Osteocyte (in vitro differentiated cells): ENCODE data around the gene SYNGR2. TPM values are rescaled to one million over a fixed set of nuclear protein-coding genes. Genes with fewer than 3 reads are reported as not detected.
A peak's percentile ranks its signal among the peaks of the same experiment; 100 is the strongest.

Experiments used
- DNase-seq: peaks from one replicate; pipeline ENCODE4 v3.0.0; 2021; ENCODE audit warnings: mixed read lengths; ENCODE audit not compliant: unreplicated experiment; ENCODE audit errors: extremely low spot score
- H3K27ac Mint-ChIP-seq: one replicate; pipeline ENCODE4 v1.8.0; 2021; ENCODE audit warnings: mild to moderate bottlenecking, mixed read lengths; ENCODE audit not compliant: unreplicated experiment
- H3K27me3 Mint-ChIP-seq: one replicate; pipeline ENCODE4 v1.8.0; 2021; ENCODE audit warnings: mixed read lengths; ENCODE audit not compliant: unreplicated experiment
- H3K36me3 Mint-ChIP-seq: one replicate; pipeline ENCODE4 v1.8.0; 2021; ENCODE audit warnings: mixed read lengths; ENCODE audit not compliant: unreplicated experiment
- H3K4me1 Mint-ChIP-seq: one replicate; pipeline ENCODE4 v1.8.0; 2021; ENCODE audit warnings: mixed read lengths; ENCODE audit not compliant: unreplicated experiment
- H3K4me3 Mint-ChIP-seq: one replicate; pipeline ENCODE4 v1.8.0; 2021; ENCODE audit warnings: mild to moderate bottlenecking, moderate library complexity, mixed read lengths; ENCODE audit not compliant: unreplicated experiment
- H3K9me3 Mint-ChIP-seq: one replicate; pipeline ENCODE4 v1.8.0; 2021; ENCODE audit warnings: mixed read lengths; ENCODE audit not compliant: unreplicated experiment
- total RNA-seq: library from RNA; stranded (reverse); gene quantifications from 2 replicates; pipeline ENCODE4 v1.2.1, GENCODE V29; 2021
- TF ChIP-seq, protein P1 (sequence below): fragments of 200-600 bp; sonication (generic); IDR thresholded peaks from 2 replicates; pipeline ENCODE4 v1.5.0; 2021; ENCODE audit warnings: antibody characterized with exemption, mild to moderate bottlenecking, moderate library complexity

Gene SYNGR2
- total RNA-seq, 1 donor from 2014 or later: 43.2 TPM

DNA sequence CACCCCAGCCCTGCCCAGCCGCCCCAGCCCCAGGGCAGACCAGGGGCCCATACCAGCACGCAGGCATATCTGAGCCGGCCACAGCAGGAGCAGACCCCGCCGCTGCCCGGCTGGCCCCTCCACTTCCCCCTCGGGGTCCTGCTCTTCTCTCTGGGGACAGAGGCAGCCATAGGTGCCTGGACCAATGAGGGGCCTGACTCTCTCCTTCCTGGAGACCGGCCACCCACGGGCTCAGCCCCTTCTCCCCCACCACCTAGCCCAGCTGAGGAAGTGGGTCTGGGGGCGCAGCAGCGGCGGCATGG, 43.6 kb upstream of the SYNGR2 start:
- Mint-ChIP-seq H3K4me3 (no peak overlapping the region), H3K36me3 (peaks cover 6% of the 10 kb centered on the region), H3K27ac (no peak overlapping the region), H3K9me3 (no peaks in the 10 kb centered on the region), H3K4me1 (peaks cover 26% of the 10 kb centered on the region), H3K27me3 (no peaks in the 10 kb centered on the region)
- TF ChIP-seq, protein P1, sequence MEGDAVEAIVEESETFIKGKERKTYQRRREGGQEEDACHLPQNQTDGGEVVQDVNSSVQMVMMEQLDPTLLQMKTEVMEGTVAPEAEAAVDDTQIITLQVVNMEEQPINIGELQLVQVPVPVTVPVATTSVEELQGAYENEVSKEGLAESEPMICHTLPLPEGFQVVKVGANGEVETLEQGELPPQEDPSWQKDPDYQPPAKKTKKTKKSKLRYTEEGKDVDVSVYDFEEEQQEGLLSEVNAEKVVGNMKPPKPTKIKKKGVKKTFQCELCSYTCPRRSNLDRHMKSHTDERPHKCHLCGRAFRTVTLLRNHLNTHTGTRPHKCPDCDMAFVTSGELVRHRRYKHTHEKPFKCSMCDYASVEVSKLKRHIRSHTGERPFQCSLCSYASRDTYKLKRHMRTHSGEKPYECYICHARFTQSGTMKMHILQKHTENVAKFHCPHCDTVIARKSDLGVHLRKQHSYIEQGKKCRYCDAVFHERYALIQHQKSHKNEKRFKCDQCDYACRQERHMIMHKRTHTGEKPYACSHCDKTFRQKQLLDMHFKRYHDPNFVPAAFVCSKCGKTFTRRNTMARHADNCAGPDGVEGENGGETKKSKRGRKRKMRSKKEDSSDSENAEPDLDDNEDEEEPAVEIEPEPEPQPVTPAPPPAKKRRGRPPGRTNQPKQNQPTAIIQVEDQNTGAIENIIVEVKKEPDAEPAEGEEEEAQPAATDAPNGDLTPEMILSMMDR: no peak
- DNase-seq: no peak

DNA sequence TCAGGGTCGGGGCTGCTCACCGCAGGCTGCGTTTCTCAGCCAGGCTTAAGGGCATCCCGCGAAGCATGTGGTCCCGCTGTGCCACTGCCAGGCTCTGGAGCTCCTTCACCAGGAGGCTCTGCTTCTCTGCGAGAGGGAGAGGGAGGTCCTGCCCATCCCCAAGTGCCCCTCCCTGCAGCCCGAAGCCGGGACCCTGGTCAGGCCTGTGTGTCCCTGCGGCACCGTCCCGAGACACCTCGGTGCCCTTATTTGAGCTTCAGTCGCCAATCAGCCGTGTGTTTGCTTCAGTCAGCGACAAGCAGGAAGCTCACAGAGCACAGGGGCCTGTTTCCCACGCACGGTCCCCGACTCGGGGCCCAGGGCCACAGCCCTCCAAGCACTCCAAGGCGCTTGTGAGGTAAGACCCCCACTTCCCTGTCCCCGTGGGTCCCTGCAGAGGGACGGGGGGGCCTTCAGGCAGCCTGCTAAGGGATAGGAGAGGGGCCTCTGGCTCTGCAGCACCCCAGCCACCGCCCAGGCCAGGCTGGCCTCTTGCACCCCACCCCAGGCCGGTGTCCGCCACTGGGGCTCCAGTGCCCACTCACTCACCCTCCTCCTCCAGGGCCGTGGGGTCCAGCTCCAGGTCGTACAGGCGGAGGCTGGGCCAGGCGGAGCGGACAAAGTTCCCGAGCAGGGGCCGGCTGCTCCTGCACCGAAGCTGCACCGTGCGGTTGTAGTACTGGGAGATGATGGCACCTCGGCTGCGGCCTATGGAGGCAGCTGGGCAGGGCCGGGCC, 43.1 kb upstream of the SYNGR2 start:
- DNase-seq: no peak
- Mint-ChIP-seq H3K36me3 (peaks cover 6% of the 10 kb centered on the region), H3K27me3 (no peaks in the 10 kb centered on the region), H3K27ac (no peak overlapping the region), H3K9me3 (no peaks in the 10 kb centered on the region), H3K4me3 (no peak overlapping the region), H3K4me1 (peaks cover 31% of the 10 kb centered on the region)
- TF ChIP-seq, protein P1: no peak

DNA sequence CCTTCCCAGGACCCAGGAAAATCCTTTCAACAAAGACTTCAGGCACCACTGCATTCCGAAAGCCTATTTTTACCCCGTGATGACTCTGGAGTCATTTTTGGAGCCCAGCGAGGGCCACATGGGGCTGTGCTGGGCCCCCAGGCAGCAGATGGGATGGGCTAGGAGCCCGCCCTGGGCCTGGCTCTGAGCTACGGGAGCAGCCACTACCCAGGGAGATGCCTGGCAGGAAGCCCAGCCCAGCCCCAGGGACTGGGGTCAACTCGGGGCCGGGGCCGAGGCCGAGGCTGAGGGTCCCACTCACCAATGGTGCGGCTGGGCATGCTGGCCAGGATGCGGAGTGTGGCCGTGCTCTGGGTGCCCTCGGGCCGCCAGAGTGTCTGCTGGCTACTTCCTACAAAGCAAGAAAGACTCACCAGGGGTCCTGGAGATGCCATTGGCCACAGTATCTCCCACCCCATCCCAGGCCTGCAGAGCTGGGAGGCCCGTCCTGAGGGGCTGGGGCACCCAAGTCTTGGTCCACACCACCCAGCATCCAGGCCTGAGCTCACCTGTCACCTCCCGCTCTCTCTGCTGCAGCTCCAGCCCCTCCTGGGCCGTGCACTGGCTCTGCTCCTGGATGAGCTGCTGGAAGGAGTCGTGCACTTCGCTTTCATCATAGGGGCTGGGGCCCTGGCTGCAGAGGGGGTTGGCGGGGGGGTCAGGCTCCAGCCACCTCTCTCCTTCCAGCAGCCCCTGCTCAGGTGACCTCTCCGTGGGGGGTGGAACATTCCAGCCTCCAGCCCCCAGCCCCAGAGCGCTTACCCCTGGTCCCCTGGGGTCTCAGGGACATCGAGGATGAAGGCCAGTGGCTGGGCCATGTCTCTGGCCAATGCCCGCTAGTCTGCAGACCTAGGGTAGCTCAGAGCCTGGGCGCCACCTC, 42.1 kb upstream of the SYNGR2 start:
- Mint-ChIP-seq H3K4me1 (peaks cover 36% of the 10 kb centered on the region), H3K9me3 (no peaks in the 10 kb centered on the region), H3K36me3 (peaks cover 6% of the 10 kb centered on the region), H3K4me3 (no peak overlapping the region), H3K27ac (peak overlapping the region; percentile 56), H3K27me3 (no peaks in the 10 kb centered on the region)
- TF ChIP-seq, protein P1: no peak
- DNase-seq: no peak

DNA sequence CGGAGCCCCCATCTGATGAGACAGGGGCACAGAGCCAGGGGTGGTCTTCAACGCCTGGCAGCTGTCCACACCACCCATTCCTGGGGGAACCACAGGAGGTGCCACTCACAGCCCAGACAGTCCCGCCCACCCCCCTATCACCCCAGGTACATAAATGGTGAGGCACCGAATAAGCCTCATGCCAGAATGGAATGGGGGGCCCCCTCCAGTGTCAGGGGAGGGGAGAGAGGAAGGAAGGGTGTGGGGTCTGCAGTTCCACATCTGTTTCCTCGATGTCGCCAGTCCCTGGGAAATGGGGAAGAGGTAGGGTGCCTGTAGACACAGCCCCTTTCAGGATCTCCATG, 41.5 kb upstream of the SYNGR2 start:
- Mint-ChIP-seq H3K27me3 (no peaks in the 10 kb centered on the region), H3K4me1 (peaks cover 36% of the 10 kb centered on the region), H3K4me3 (peak overlapping the region; percentile 81), H3K9me3 (no peaks in the 10 kb centered on the region), H3K36me3 (peaks cover 5% of the 10 kb centered on the region), H3K27ac (peak overlapping the region; percentile 66)
- TF ChIP-seq, protein P1: no peak
- no peak for DNase-seq

DNA sequence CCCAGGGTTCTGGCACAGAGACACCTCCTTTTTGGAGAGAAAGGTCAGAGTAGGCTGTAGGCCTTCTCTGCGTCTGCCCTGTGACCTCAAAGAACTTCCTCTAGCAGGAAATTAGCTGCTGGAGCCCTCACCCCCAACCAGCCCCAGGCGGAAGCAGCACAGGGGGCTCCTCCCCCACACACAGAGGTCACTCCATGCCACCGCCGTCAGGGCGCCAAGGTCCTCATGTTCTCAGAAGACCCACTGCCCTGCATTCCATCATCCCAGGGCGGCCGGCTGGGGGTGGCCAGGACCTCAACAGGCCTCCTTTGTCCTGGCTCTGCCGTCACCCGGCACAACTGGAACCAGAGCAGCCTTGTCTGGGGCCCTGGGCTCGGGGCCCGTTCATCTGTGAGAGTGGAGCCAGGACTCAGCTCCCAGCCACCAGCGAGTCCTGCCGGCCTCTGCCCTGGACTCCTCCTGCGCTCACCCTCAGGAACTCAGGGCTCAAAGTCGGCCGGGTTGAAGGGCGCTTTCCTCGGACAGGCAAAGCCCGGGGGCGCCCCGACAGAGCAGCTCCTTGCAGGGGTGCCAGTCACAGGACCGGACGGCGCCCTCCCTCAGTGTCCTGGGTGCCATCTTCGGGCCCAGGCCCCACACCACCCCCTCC, 41.0 kb upstream of the SYNGR2 start:
- Mint-ChIP-seq H3K4me3 (peak overlapping the region; percentile 81), H3K27ac (peak overlapping the region; percentile 66), H3K9me3 (no peaks in the 10 kb centered on the region), H3K27me3 (no peaks in the 10 kb centered on the region), H3K4me1 (peaks cover 36% of the 10 kb centered on the region), H3K36me3 (peaks cover 4% of the 10 kb centered on the region)
- TF ChIP-seq, protein P1: no peak
- no peak for DNase-seq
